ENCODE results near the gene ZNF610.

Gene ZNF610

GRCh38 chr19:52398081-52398441, 62.0 kb downstream of the ZNF610 start:
- DNase-seq = no peak

- DNase-seq = no peak
Observed at GRCh38 chr19:52410276-52410675, 74.2 kb downstream of the ZNF610 start.

GRCh38 chr19:52415711-52416110, 79.7 kb downstream of the ZNF610 start:
- no peak for DNase-seq
